Activated naive CD8-positive, alpha-beta T cell treated with anti-CD3 and anti-CD28 coated beads, Interleukin-2, amount 50 U/mL, for 24 hours (primary cell): ENCODE results near the gene OBSCN.
A peak's percentile ranks its signal among the peaks of the same experiment; 100 is the strongest.

Experiments
- ATAC-seq: fragments of 150-1000 bp; cut with Tn5 transposase; one replicate; pipeline ENCODE4 v1.10.0; 2021
- DNase-seq: peaks from one replicate; pipeline ENCODE4 v3.0.0; 2021
- H3K27ac Mint-ChIP-seq: one replicate; pipeline ENCODE4 v1.8.0; 2021; ENCODE audit warnings: mild to moderate bottlenecking, mixed read lengths
- H3K27me3 Mint-ChIP-seq: one replicate; pipeline ENCODE4 v1.8.0; 2021; ENCODE audit warnings: mixed read lengths
- H3K36me3 Mint-ChIP-seq: one replicate; pipeline ENCODE4 v1.8.0; 2021; ENCODE audit warnings: low read depth, mixed read lengths
- H3K4me1 Mint-ChIP-seq: one replicate; pipeline ENCODE4 v1.8.0; 2021; ENCODE audit warnings: mixed read lengths
- H3K4me3 Mint-ChIP-seq: one replicate; pipeline ENCODE4 v1.8.0; 2021; ENCODE audit warnings: mild to moderate bottlenecking, moderate library complexity, mixed read lengths
- H3K9me3 Mint-ChIP-seq: one replicate; pipeline ENCODE4 v1.8.0; 2021; ENCODE audit warnings: mixed read lengths

The OBSCN gene

GRCh38 chr1:228275179-228275429 is 67.3 kb downstream of the OBSCN start:
- H3K27ac Mint-ChIP-seq: no peak overlapping the region
- no peak for ATAC-seq
- H3K4me3 Mint-ChIP-seq: peak overlapping the region; percentile 70
- H3K4me1 Mint-ChIP-seq: peaks cover 5% of the 10 kb centered on the region
- no peaks in the 10 kb centered on the region for H3K36me3 Mint-ChIP-seq
- H3K9me3 Mint-ChIP-seq: no peaks in the 10 kb centered on the region
- DNase-seq: no peak
- H3K27me3 Mint-ChIP-seq: no peaks in the 10 kb centered on the region

DNA sequence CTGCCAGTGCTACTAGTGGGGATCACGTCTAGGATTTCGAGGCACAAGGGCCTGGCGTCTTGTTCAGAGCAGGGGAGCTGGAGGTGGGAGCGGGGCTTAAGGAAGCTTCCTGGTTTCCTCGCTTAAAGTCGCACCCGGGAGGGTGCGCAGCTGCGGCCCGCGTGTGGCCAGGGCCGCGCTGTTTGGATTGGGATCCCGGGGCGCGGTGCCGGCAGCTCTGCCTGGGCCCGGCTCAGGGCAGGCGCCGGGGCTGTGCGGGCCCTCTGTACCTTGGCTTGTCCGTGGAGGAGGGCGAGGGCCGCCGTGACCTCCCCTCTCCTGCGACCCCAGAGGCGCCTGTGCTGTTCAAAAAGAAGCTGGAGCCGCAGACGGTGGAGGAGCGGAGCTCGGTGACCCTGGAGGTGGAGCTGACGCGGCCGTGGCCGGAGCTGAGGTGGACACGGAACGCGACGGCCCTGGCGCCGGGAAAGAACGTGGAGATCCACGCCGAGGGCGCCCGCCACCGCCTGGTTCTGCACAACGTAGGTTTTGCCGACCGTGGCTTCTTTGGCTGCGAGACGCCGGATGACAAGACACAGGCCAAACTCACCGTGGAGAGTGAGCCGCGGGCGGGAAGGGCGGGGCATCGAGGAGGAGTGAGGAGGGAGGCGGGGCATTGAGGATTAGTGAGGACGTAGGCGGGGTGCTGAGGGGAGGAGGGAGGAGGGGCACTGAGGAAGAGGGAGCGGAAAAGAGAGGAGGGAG is 67.8 kb downstream of the OBSCN start:
- H3K27ac Mint-ChIP-seq: no peak overlapping the region
- H3K36me3 Mint-ChIP-seq: no peaks in the 10 kb centered on the region
- peaks cover 4% of the 10 kb centered on the region for H3K4me1 Mint-ChIP-seq
- DNase-seq (peak; percentile 89), ATAC-seq (peak; percentile 79)
- H3K4me3 Mint-ChIP-seq: peak overlapping the region; percentile 70
- no peaks in the 10 kb centered on the region for H3K27me3 Mint-ChIP-seq
- no peaks in the 10 kb centered on the region for H3K9me3 Mint-ChIP-seq

- peak overlapping the region; percentile 70 for H3K4me3 Mint-ChIP-seq
- peaks cover 4% of the 10 kb centered on the region for H3K4me1 Mint-ChIP-seq
- ATAC-seq: no peak
- no peak for DNase-seq
- no peaks in the 10 kb centered on the region for H3K36me3 Mint-ChIP-seq
- H3K27ac Mint-ChIP-seq: no peak overlapping the region
- H3K9me3 Mint-ChIP-seq: no peaks in the 10 kb centered on the region
- no peaks in the 10 kb centered on the region for H3K27me3 Mint-ChIP-seq
Observed at GRCh38 chr1:228276174-228276831, 68.5 kb downstream of the OBSCN start.

- Mint-ChIP-seq H3K27ac (no peak overlapping the region), H3K4me3 (no peak overlapping the region), H3K9me3 (no peaks in the 10 kb centered on the region), H3K36me3 (no peaks in the 10 kb centered on the region), H3K27me3 (no peaks in the 10 kb centered on the region), H3K4me1 (peaks cover 4% of the 10 kb centered on the region)
- DNase-seq (no peak), ATAC-seq (no peak)
Observed at GRCh38 chr1:228276901-228277490, 69.2 kb downstream of the OBSCN start.

GRCh38 chr1:228277491-228278431 is 69.9 kb downstream of the OBSCN start:
- no peak overlapping the region for H3K4me3 Mint-ChIP-seq
- no peak for ATAC-seq
- H3K9me3 Mint-ChIP-seq: no peaks in the 10 kb centered on the region
- H3K36me3 Mint-ChIP-seq: no peaks in the 10 kb centered on the region
- H3K4me1 Mint-ChIP-seq: peaks cover 4% of the 10 kb centered on the region
- no peaks in the 10 kb centered on the region for H3K27me3 Mint-ChIP-seq
- H3K27ac Mint-ChIP-seq: no peak overlapping the region
- DNase-seq: no peak

DNA sequence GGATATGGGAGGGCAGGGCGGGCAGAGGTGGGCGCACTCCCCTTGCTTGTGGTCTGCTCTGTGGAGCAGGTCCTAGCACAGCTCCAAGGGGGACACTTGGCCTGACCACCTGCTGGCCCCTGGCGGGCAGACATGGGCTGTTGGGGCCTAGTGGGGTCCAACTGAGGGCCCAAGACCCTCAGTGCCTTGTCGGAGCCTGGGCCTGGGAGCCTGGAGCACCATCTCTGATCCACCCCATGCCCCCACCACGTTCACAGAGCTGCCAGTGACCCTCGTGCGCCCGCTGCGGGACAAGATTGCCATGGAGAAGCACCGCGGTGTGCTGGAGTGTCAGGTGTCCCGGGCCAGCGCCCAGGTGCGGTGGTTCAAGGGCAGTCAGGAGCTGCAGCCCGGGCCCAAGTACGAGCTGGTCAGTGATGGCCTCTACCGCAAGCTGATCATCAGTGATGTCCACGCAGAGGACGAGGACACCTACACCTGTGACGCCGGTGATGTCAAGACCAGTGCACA is 70.6 kb downstream of the OBSCN start:
- H3K27ac Mint-ChIP-seq: no peak overlapping the region
- H3K9me3 Mint-ChIP-seq: no peaks in the 10 kb centered on the region
- H3K27me3 Mint-ChIP-seq: no peaks in the 10 kb centered on the region
- no peak for ATAC-seq
- H3K36me3 Mint-ChIP-seq: no peaks in the 10 kb centered on the region
- no peak overlapping the region for H3K4me3 Mint-ChIP-seq
- H3K4me1 Mint-ChIP-seq: peaks cover 4% of the 10 kb centered on the region
- no peak for DNase-seq

GRCh38 chr1:228279011-228279721 is 71.3 kb downstream of the OBSCN start:
- Mint-ChIP-seq H3K4me1 (peaks cover 4% of the 10 kb centered on the region), H3K4me3 (no peak overlapping the region), H3K27ac (no peak overlapping the region), H3K27me3 (no peaks in the 10 kb centered on the region), H3K36me3 (no peaks in the 10 kb centered on the region), H3K9me3 (no peaks in the 10 kb centered on the region)
- ATAC-seq (no peak), DNase-seq (no peak)

DNA sequence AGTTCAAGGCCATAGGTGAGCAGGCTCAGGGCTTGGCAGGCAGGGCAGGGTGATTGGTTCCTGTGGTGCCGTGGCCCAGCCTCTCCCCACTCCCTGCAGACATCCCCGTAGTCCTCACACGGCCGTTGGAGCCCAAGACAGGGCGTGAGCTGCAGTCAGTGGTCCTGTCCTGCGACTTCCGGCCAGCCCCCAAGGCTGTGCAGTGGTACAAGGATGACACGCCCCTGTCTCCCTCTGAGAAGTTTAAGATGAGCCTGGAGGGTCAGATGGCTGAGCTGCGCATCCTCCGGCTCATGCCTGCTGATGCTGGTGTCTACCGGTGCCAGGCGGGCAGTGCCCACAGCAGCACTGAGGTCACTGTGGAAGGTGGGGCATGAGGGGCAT is 71.9 kb downstream of the OBSCN start:
- ATAC-seq: no peak
- Mint-ChIP-seq H3K4me3 (no peak overlapping the region), H3K36me3 (no peaks in the 10 kb centered on the region), H3K27ac (no peak overlapping the region), H3K4me1 (peaks cover 4% of the 10 kb centered on the region), H3K27me3 (no peaks in the 10 kb centered on the region), H3K9me3 (no peaks in the 10 kb centered on the region)
- DNase-seq: no peak

DNA sequence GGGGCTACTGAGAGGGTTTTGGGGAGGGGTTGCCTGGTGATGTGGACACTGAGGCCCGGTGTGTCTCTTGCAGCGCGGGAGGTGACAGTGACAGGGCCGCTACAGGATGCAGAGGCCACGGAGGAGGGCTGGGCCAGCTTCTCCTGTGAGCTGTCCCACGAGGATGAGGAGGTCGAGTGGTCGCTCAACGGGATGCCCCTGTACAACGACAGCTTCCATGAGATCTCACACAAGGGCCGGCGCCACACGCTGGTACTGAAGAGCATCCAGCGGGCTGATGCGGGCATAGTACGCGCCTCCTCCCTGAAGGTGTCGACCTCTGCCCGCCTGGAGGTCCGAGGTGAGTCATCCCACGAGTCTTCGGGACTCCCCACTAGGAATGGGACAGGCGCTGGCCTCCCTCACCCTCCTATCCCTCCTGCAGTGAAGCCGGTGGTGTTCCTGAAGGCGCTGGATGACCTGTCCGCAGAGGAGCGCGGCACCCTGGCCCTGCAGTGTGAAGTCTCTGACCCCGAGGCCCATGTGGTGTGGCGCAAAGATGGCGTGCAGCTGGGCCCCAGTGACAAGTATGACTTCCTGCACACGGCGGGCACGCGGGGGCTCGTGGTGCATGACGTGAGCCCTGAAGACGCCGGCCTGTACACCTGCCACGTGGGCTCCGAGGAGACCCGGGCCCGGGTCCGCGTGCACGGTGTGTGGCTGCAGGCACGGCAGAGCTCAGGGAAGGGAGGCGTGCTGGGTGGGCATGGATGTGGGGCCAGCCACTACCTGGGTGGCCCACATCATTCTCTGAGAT is 72.5 kb downstream of the OBSCN start:
- no peaks in the 10 kb centered on the region for H3K9me3 Mint-ChIP-seq
- DNase-seq: no peak
- no peak for ATAC-seq
- no peaks in the 10 kb centered on the region for H3K4me1 Mint-ChIP-seq
- no peak overlapping the region for H3K4me3 Mint-ChIP-seq
- H3K27ac Mint-ChIP-seq: no peak overlapping the region
- H3K36me3 Mint-ChIP-seq: no peaks in the 10 kb centered on the region
- no peaks in the 10 kb centered on the region for H3K27me3 Mint-ChIP-seq

- no peaks in the 10 kb centered on the region for H3K9me3 Mint-ChIP-seq
- ATAC-seq: no peak
- no peak overlapping the region for H3K27ac Mint-ChIP-seq
- H3K4me3 Mint-ChIP-seq: no peak overlapping the region
- no peak for DNase-seq
- H3K27me3 Mint-ChIP-seq: no peaks in the 10 kb centered on the region
- H3K4me1 Mint-ChIP-seq: no peaks in the 10 kb centered on the region
- no peaks in the 10 kb centered on the region for H3K36me3 Mint-ChIP-seq
Observed at GRCh38 chr1:228280961-228281591, 73.2 kb downstream of the OBSCN start.

- DNase-seq (no peak), ATAC-seq (no peak)
- H3K4me1 Mint-ChIP-seq: no peaks in the 10 kb centered on the region
- no peaks in the 10 kb centered on the region for H3K9me3 Mint-ChIP-seq
- no peak overlapping the region for H3K27ac Mint-ChIP-seq
- no peak overlapping the region for H3K4me3 Mint-ChIP-seq
- H3K36me3 Mint-ChIP-seq: no peaks in the 10 kb centered on the region
- no peaks in the 10 kb centered on the region for H3K27me3 Mint-ChIP-seq
Observed at GRCh38 chr1:228281631-228282328, 73.9 kb downstream of the OBSCN start.

DNA sequence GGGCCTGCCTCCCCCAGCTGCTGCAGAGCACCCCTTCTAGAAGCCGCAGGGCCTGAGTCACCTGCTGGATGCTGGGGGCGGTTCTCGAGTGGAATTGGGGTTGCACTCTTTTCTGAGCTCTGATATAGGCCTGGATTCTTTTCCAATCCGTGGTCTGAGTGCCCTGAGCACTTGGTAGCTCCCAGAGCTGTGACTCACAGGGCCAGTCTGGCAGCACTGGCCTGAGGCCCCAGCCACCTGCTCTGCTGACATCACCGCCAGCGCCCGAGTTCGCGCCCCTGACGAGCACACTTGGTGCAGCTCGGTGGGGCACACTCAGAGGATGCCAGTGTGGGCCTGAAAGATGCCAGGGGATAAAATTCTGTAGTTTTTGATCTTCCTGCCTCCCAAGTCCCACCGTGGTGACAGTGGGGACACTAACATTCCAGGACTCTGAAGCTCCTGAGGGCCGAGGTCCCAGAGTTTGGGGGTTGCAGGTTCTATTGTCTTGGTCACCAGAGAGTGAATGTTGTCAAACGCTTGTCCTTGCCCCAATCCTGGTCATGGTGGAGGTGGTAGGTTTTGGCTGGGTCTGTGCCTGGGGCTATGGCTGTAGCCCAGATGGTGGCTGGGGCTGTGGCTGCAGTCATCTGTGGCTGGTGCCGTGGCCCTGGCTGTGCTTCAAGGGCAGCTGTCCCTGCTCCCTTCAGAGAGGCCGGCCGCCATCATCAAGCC is 74.6 kb downstream of the OBSCN start:
- no peak for DNase-seq
- no peaks in the 10 kb centered on the region for H3K27me3 Mint-ChIP-seq
- H3K4me1 Mint-ChIP-seq: no peaks in the 10 kb centered on the region
- no peaks in the 10 kb centered on the region for H3K36me3 Mint-ChIP-seq
- H3K4me3 Mint-ChIP-seq: no peak overlapping the region
- H3K27ac Mint-ChIP-seq: no peak overlapping the region
- no peak for ATAC-seq
- H3K9me3 Mint-ChIP-seq: no peaks in the 10 kb centered on the region
